Parathyroid adenoma (tissue), 2 donors: ENCODE measurements around the gene KCNG2.

Source experiments
- H2AFZ ChIP-seq: fragments of 300-600 bp; sonication (generic); one replicate; pipeline ENCODE4 v1.7.0; 2017; ENCODE audit warnings: antibody characterized with exemption, mild to moderate bottlenecking
- H3K27ac ChIP-seq: fragments of 300-600 bp; sonication (generic); one replicate; pipeline ENCODE4 v1.7.0; 2017
- H3K27me3 ChIP-seq: fragments of 300-600 bp; sonication (generic); one replicate; pipeline ENCODE4 v1.7.0; 2017; ENCODE audit warnings: low read length; ENCODE audit not compliant: control insufficient read depth, insufficient read depth
- H3K36me3 ChIP-seq: fragments of 300-600 bp; sonication (generic); one replicate; pipeline ENCODE4 v1.7.0; 2017; ENCODE audit warnings: low read length; ENCODE audit not compliant: control insufficient read depth, insufficient read depth
- H3K4me1 ChIP-seq: fragments of 300-600 bp; sonication (generic); one replicate; pipeline ENCODE4 v1.7.0; 2017; ENCODE audit warnings: control low read depth
- H3K4me2 ChIP-seq: fragments of 300-600 bp; sonication (generic); one replicate; pipeline ENCODE4 v1.7.0; 2017; ENCODE audit warnings: low read length
- H3K4me3 ChIP-seq: fragments of 300-600 bp; sonication (generic); one replicate; pipeline ENCODE4 v1.7.0; 2017; ENCODE audit warnings: low read depth, low read length
- H3K79me2 ChIP-seq: fragments of 300-600 bp; sonication (generic); one replicate; pipeline ENCODE4 v1.7.0; 2017; ENCODE audit warnings: control low read depth
- H3K9ac ChIP-seq: fragments of 300-600 bp; sonication (generic); one replicate; pipeline ENCODE4 v1.7.0; 2017; ENCODE audit warnings: mild to moderate bottlenecking
- H3K9me3 ChIP-seq: fragments of 300-600 bp; sonication (generic); one replicate; pipeline ENCODE4 v1.7.0; 2017; ENCODE audit warnings: low read length; ENCODE audit not compliant: control insufficient read depth
- TF ChIP-seq, protein P1 (sequence below): fragments of 300-600 bp; sonication (generic); IDR thresholded peaks from one replicate; pipeline ENCODE4 v1.7.0; 2017; ENCODE audit warnings: antibody characterized with exemption, mild to moderate bottlenecking
- donor health status: primary hyperparathyroidism.

The KCNG2 gene

DNA sequence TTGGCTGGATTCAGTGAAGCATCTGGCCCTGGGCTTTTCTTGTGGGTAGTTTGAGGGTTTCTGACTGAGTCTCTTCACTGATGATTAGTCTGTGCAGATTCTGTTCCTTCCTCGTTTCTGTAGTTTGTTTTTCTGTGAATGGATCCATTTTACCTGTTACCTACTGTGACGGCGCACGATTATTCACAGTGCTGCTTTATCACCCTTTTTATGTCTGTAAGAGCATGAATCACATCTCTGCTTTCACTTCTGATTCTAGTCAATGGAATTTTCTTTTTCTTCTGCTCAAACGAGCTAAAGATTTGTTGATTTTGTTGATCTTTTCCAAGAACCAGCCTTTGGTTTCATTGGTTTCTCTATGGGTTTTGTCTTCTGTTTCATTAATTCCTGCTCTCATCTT is 92.9 kb downstream of the KCNG2 start:
- Histone ChIP-seq H3K27me3 (no peaks in the 10 kb centered on the region), H3K4me3 (no peak overlapping the region), H3K79me2 (no peaks in the 10 kb centered on the region), H3K4me2 (no peak overlapping the region), H3K9ac (no peak overlapping the region), H3K9me3 (no peaks in the 10 kb centered on the region), H2AFZ (no peak overlapping the region), H3K27ac (no peak overlapping the region), H3K36me3 (no peaks in the 10 kb centered on the region), H3K4me1 (no peaks in the 10 kb centered on the region)
- TF ChIP-seq, protein P1, sequence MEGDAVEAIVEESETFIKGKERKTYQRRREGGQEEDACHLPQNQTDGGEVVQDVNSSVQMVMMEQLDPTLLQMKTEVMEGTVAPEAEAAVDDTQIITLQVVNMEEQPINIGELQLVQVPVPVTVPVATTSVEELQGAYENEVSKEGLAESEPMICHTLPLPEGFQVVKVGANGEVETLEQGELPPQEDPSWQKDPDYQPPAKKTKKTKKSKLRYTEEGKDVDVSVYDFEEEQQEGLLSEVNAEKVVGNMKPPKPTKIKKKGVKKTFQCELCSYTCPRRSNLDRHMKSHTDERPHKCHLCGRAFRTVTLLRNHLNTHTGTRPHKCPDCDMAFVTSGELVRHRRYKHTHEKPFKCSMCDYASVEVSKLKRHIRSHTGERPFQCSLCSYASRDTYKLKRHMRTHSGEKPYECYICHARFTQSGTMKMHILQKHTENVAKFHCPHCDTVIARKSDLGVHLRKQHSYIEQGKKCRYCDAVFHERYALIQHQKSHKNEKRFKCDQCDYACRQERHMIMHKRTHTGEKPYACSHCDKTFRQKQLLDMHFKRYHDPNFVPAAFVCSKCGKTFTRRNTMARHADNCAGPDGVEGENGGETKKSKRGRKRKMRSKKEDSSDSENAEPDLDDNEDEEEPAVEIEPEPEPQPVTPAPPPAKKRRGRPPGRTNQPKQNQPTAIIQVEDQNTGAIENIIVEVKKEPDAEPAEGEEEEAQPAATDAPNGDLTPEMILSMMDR = no peak

DNA sequence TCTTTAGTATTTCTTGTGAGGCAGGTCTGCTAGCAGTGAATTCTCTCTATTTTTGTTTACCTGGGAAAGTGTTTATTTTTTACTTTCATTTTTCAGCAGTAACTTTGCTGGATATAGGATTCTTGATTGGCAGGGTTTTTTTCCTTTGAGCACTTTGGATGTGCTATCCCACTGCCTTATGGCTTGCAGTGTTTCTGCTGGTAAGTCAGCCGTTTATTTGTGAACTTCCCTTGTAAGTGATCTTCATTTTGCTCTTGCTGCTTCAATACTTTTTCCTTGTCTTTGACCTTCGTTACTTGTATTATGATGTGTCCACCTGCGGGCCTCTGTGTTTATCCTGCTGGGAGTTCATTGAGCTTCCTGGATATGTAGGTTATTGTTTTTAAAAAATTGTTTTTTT is 99.0 kb downstream of the KCNG2 start:
- Histone ChIP-seq H3K9me3 (peaks cover 4% of the 10 kb centered on the region), H3K27ac (no peak overlapping the region)

DNA sequence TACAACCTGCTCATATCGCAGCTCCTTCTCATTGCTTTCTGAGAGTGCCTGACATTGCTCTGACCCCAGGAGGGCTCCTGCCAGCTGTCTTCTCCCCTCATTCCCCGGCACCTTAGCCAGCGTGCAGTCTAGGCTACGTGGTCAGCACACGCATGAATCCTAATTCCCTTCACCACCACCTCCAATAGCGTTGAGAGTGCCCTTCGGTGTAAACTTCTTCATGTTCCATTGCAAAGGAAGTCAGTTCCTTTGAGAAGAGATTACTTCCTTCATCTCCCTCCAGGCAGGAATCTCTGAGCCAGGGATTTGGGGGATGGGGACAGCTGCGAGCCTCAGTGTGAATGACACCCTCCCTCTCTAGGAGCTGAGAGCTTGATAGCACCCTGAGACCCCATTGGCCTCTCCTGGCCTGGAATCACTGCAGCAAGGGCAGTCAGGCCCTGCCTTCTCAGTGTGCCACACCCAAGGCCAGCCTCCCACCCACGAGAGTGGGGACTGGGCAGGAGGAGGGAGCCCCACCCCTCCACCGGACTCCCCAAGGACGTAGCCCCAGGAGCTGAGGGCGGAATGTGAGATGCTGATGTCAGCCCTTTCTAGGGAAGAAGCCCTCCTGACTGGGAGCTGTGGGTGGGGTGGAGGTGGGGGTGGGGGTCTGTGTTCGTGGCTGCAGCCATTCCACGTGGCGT is 100.3 kb downstream of the KCNG2 start:
- no peaks in the 10 kb centered on the region for H3K27me3 ChIP-seq
- peaks cover 4% of the 10 kb centered on the region for H3K9me3 ChIP-seq
- no peak overlapping the region for H2AFZ ChIP-seq
- no peaks in the 10 kb centered on the region for H3K79me2 ChIP-seq
- H3K9ac ChIP-seq = no peak overlapping the region
- no peak overlapping the region for H3K4me3 ChIP-seq
- TF ChIP-seq, protein P1 = no peak
- H3K4me1 ChIP-seq = no peaks in the 10 kb centered on the region
- no peaks in the 10 kb centered on the region for H3K36me3 ChIP-seq
- no peak overlapping the region for H3K4me2 ChIP-seq
- H3K27ac ChIP-seq = no peak overlapping the region

More for the DNA sequence above, 99.0 kb downstream of the KCNG2 start:
- Histone ChIP-seq H3K36me3 (no peaks in the 10 kb centered on the region), H3K4me1 (no peaks in the 10 kb centered on the region), H3K27me3 (no peaks in the 10 kb centered on the region), H3K9ac (no peak overlapping the region), H3K79me2 (no peaks in the 10 kb centered on the region), H2AFZ (no peak overlapping the region), H3K4me3 (no peak overlapping the region), H3K4me2 (no peak overlapping the region)
- TF ChIP-seq, protein P1 = no peak

DNA sequence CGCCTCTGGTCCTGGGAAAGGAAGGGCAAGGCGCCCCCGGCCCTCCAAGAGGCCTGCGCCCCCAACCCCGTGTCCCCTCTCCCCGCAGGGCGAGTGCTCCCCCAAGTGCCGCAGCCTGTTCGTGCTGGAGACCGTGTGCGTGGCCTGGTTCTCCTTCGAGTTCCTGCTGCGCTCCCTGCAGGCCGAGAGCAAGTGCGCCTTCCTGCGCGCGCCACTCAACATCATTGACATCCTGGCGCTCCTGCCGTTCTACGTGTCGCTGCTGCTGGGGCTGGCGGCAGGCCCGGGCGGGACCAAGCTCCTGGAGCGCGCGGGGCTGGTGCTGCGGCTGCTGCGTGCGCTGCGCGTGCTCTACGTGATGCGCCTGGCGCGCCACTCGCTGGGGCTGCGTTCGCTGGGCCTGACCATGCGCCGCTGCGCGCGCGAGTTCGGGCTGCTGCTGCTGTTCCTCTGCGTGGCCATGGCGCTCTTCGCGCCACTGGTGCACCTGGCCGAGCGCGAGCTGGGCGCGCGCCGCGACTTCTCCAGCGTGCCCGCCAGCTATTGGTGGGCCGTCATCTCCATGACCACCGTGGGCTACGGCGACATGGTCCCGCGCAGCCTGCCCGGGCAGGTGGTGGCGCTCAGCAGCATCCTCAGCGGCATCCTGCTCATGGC is 101.3 kb downstream of the KCNG2 start:
- no peaks in the 10 kb centered on the region for H3K27me3 ChIP-seq
- H3K9me3 ChIP-seq = peaks cover 4% of the 10 kb centered on the region
- H3K27ac ChIP-seq = no peak overlapping the region
- no peak overlapping the region for H3K9ac ChIP-seq
- no peak overlapping the region for H3K4me3 ChIP-seq
- no peaks in the 10 kb centered on the region for H3K79me2 ChIP-seq
- H3K4me2 ChIP-seq = no peak overlapping the region
- no peaks in the 10 kb centered on the region for H3K4me1 ChIP-seq
- H3K36me3 ChIP-seq = no peaks in the 10 kb centered on the region
- H2AFZ ChIP-seq = no peak overlapping the region
- TF ChIP-seq, protein P1 = no peak
